Stimulated activated CD4-positive, alpha-beta T cell treated with anti-CD3 and anti-CD28 coated beads, TNF-alpha, amount 100 ng/mL, for 1 hour (primary cell): ENCODE measurements around the gene INPP5E.

Experiments used
- DNase-seq, 3 donors: peaks; one replicate each; pipeline ENCODE4 v3.0.0-alpha.2; 2020; ENCODE audit warnings: low read depth in 3 of 3, low spot score in 1 of 3

The INPP5E gene

GRCh38 chr9:136439481-136440408 is at the start of gene INPP5E:
Gene INPP5E, minus strand, starts transcription at chr9:136439845. Its CDS starts 426 bp downstream, at chr9:136439419.
- DNase-seq = peak; percentile 38 to 93 (median 78)

- peak; percentile 40 to 73 (median 55) for DNase-seq
These were observed 48.9 kb upstream of the INPP5E start for GRCh38 chr9:136488247-136489214.

GRCh38 chr9:136487672-136488071 is 48.0 kb upstream of the INPP5E start:
- no peak for DNase-seq

GRCh38 chr9:136486823-136487620 is 47.4 kb upstream of the INPP5E start:
- no peak for DNase-seq

GRCh38 chr9:136486131-136486530 is 46.5 kb upstream of the INPP5E start:
- no peak for DNase-seq

GRCh38 chr9:136485049-136486045 is 45.7 kb upstream of the INPP5E start:
- peak; percentile 51 to 84 (median 64) for DNase-seq

- no peak for DNase-seq
These were observed 44.8 kb upstream of the INPP5E start for GRCh38 chr9:136484153-136485048.

- peak; percentile 90 to 94 (median 92) for DNase-seq
These were observed 44.0 kb upstream of the INPP5E start for GRCh38 chr9:136483589-136484152.

- peak; percentile 99 to 100 (median 100) for DNase-seq
These were observed 43.3 kb upstream of the INPP5E start, which contains the start of gene SEC16A for GRCh38 chr9:136482793-136483588. Gene SEC16A, minus strand, starts transcription at chr9:136483040. Its CDS starts 5,425 bp downstream, at chr9:136477615.

- peak in 1 of 3 donors; percentile 10 for DNase-seq
These were observed 42.6 kb upstream of the INPP5E start for GRCh38 chr9:136482046-136482792.

GRCh38 chr9:136481558-136481957 is 41.9 kb upstream of the INPP5E start:
- DNase-seq = no peak

- DNase-seq = no peak
These were observed 36.9 kb upstream of the INPP5E start for GRCh38 chr9:136476369-136477150.

- DNase-seq = no peak
These were observed 35.6 kb upstream of the INPP5E start for GRCh38 chr9:136474974-136475865.

- no peak for DNase-seq
These were observed 34.5 kb upstream of the INPP5E start for GRCh38 chr9:136474021-136474640.
